ENCODE measurements around the gene TARS2.

TARS2 gene

DNA sequence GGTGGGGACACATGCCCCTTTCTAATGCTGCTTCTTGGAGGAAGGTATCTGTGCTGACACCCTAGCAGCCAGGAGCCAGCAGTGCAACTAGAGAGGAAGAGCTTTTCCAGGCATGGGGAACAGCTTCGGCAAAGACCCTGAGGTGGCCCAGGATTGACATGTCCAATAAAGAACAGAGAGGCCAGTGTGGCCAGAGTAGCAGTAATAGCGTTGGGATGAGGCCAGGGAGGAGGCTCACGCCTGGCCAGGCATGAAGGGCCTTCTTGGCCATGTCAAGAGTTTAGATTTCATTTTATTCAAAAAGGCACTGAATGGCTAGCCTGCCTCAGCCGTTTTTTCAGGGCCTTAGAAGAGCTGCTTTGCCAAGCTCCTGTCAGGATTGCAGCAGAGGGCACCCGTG lies 45.6 kb downstream of the TARS2 start:
- H3K4me3 ChIP-seq (replicated peaks in 1 of 2; ENCODE audit: low read depth in 2 of 2, low read length in 2 of 2), result no peak overlapping the region
- no peak for DNase-seq (ENCODE audit: low read depth in 2 of 2)

GRCh38 chr1:150534002-150534401 lies 46.8 kb downstream of the TARS2 start:
- DNase-seq (ENCODE audit: low read depth in 2 of 2), result no peak
- no peak for TF ChIP-seq CTCF (IDR thresholded peaks at IDR 0.05; ENCODE audit: low read depth, low read length)
- H3K4me3 ChIP-seq (replicated peaks in 1 of 2; ENCODE audit: low read depth in 2 of 2, low read length in 2 of 2), result no peak overlapping the region

More for the DNA sequence above, 45.6 kb downstream of the TARS2 start:
- TF ChIP-seq CTCF (IDR thresholded peaks at IDR 0.05; ENCODE audit: low read depth, low read length), result no peak

DNA sequence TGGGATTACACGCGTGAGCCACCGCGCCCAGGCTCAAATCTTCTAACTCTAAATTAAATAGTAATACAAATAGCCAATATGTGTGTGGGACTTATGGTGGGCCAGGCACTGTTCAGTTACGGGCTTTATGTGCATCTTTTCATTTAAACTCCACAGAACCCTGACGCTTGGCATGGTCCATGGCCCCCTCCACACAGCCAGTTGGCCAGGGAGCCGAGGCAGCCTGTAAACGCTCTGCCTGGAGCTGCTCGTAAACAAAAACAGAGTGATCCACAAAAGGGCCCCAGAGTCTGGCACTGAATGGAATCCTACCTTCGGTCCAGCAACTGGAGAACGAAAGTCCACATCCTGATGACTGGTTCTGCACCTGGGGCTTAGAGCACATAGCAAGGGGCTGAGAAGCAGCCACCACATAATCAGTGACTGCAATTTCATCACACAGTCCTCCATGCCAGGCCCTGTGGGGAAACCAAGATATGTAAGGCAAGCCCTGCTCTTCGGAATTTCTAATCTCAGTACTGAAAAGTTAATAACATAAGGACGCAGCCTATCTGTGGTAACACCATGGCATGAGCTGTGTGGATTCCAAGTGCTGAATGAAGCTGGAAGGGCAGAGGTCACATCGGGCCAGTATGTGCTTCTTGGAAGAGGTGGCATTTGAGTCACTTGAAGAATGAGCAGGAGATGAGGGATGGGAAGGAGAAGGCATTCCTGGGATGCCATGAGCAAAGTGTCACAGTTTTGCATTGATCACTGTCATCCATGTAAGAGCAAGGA lies 48.5 kb downstream of the TARS2 start:
- H3K4me3 ChIP-seq (replicated peaks in 1 of 2; ENCODE audit: low read depth in 2 of 2, low read length in 2 of 2), result no peak overlapping the region
- no peak for TF ChIP-seq CTCF (IDR thresholded peaks at IDR 0.05; ENCODE audit: low read depth, low read length)
- DNase-seq (ENCODE audit: low read depth in 2 of 2), result peak in 1 of 2 donors; percentile 57

- TF ChIP-seq CTCF (IDR thresholded peaks at IDR 0.05; ENCODE audit: low read depth, low read length), result no peak
- no peak overlapping the region for H3K4me3 ChIP-seq (replicated peaks in 1 of 2; ENCODE audit: low read depth in 2 of 2, low read length in 2 of 2)
- DNase-seq (ENCODE audit: low read depth in 2 of 2), result no peak
These were observed 49.9 kb downstream of the TARS2 start for GRCh38 chr1:150536836-150537731.

GRCh38 chr1:150537732-150538684 lies 50.8 kb downstream of the TARS2 start:
- peak; percentile 79 to 88 for DNase-seq (ENCODE audit: low read depth in 2 of 2)
- no peak overlapping the region for H3K4me3 ChIP-seq (replicated peaks in 1 of 2; ENCODE audit: low read depth in 2 of 2, low read length in 2 of 2)
- no peak for TF ChIP-seq CTCF (IDR thresholded peaks at IDR 0.05; ENCODE audit: low read depth, low read length)

GRCh38 chr1:150543500-150544143 lies 56.4 kb downstream of the TARS2 start:
- TF ChIP-seq CTCF (IDR thresholded peaks at IDR 0.05; ENCODE audit: low read depth, low read length), result no peak
- no peak overlapping the region for H3K4me3 ChIP-seq (replicated peaks in 1 of 2; ENCODE audit: low read depth in 2 of 2, low read length in 2 of 2)
- DNase-seq (ENCODE audit: low read depth in 2 of 2), result peak; percentile 65 to 70
